Parathyroid adenoma (tissue), 2 donors: ENCODE measurements around the gene DXO.

Experiments used
- H2AFZ ChIP-seq: fragments of 300-600 bp; sonication (generic); one replicate; pipeline ENCODE4 v1.7.0; 2017; ENCODE audit warnings: antibody characterized with exemption, mild to moderate bottlenecking
- H3K27ac ChIP-seq: fragments of 300-600 bp; sonication (generic); one replicate; pipeline ENCODE4 v1.7.0; 2017
- H3K27me3 ChIP-seq: fragments of 300-600 bp; sonication (generic); one replicate; pipeline ENCODE4 v1.7.0; 2017; ENCODE audit warnings: low read length; ENCODE audit not compliant: control insufficient read depth, insufficient read depth
- H3K36me3 ChIP-seq: fragments of 300-600 bp; sonication (generic); one replicate; pipeline ENCODE4 v1.7.0; 2017; ENCODE audit warnings: low read length; ENCODE audit not compliant: control insufficient read depth, insufficient read depth
- H3K4me1 ChIP-seq: fragments of 300-600 bp; sonication (generic); one replicate; pipeline ENCODE4 v1.7.0; 2017; ENCODE audit warnings: control low read depth
- H3K4me2 ChIP-seq: fragments of 300-600 bp; sonication (generic); one replicate; pipeline ENCODE4 v1.7.0; 2017; ENCODE audit warnings: low read length
- H3K4me3 ChIP-seq: fragments of 300-600 bp; sonication (generic); one replicate; pipeline ENCODE4 v1.7.0; 2017; ENCODE audit warnings: low read depth, low read length
- H3K79me2 ChIP-seq: fragments of 300-600 bp; sonication (generic); one replicate; pipeline ENCODE4 v1.7.0; 2017; ENCODE audit warnings: control low read depth
- H3K9ac ChIP-seq: fragments of 300-600 bp; sonication (generic); one replicate; pipeline ENCODE4 v1.7.0; 2017; ENCODE audit warnings: mild to moderate bottlenecking
- H3K9me3 ChIP-seq: fragments of 300-600 bp; sonication (generic); one replicate; pipeline ENCODE4 v1.7.0; 2017; ENCODE audit warnings: low read length; ENCODE audit not compliant: control insufficient read depth
- TF ChIP-seq, protein P1 (sequence below): fragments of 300-600 bp; sonication (generic); IDR thresholded peaks from one replicate; pipeline ENCODE4 v1.7.0; 2017; ENCODE audit warnings: antibody characterized with exemption, mild to moderate bottlenecking
- donor health status: primary hyperparathyroidism.

DXO gene

DNA sequence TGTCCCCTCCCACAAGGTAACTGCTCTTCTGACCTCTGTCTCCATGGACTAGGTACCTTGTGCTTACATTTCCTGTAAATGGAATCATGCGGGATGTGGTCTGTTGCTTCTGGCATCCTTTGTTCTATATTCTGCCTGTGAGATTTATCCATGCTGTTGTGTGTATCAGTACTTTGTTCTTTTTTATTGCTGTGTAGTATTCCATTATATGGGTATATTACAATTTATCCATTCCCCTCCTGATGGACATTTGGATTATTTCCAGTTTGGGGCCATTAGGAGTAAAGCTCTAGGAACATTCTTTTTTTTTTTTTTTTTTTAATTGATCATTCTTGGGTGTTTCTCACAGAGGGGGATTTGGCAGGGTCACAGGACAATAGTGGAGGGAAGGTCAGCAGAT is 41.0 kb downstream of the DXO start:
- Histone ChIP-seq H3K4me2 (no peak overlapping the region), H3K79me2 (no peaks in the 10 kb centered on the region), H3K36me3 (no peaks in the 10 kb centered on the region), H3K27me3 (no peaks in the 10 kb centered on the region), H3K4me3 (no peak overlapping the region), H3K27ac (no peak overlapping the region), H2AFZ (no peak overlapping the region), H3K9me3 (no peaks in the 10 kb centered on the region), H3K4me1 (no peaks in the 10 kb centered on the region), H3K9ac (no peak overlapping the region)
- TF ChIP-seq, protein P1, sequence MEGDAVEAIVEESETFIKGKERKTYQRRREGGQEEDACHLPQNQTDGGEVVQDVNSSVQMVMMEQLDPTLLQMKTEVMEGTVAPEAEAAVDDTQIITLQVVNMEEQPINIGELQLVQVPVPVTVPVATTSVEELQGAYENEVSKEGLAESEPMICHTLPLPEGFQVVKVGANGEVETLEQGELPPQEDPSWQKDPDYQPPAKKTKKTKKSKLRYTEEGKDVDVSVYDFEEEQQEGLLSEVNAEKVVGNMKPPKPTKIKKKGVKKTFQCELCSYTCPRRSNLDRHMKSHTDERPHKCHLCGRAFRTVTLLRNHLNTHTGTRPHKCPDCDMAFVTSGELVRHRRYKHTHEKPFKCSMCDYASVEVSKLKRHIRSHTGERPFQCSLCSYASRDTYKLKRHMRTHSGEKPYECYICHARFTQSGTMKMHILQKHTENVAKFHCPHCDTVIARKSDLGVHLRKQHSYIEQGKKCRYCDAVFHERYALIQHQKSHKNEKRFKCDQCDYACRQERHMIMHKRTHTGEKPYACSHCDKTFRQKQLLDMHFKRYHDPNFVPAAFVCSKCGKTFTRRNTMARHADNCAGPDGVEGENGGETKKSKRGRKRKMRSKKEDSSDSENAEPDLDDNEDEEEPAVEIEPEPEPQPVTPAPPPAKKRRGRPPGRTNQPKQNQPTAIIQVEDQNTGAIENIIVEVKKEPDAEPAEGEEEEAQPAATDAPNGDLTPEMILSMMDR: no peak

DNA sequence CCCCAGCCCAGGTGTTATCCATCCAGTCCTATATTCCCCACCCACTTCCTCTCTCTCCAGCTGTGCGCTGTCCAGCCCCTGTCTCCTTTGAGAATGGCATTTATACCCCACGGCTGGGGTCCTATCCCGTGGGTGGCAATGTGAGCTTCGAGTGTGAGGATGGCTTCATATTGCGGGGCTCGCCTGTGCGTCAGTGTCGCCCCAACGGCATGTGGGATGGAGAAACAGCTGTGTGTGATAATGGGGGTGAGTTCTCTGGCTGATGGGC is 43.3 kb downstream of the DXO start:
- Histone ChIP-seq H3K27ac (no peak overlapping the region), H3K4me1 (no peaks in the 10 kb centered on the region), H3K79me2 (no peaks in the 10 kb centered on the region), H3K4me3 (no peak overlapping the region), H3K36me3 (no peaks in the 10 kb centered on the region), H3K9ac (no peak overlapping the region), H2AFZ (no peak overlapping the region), H3K4me2 (no peak overlapping the region), H3K9me3 (no peaks in the 10 kb centered on the region), H3K27me3 (no peaks in the 10 kb centered on the region)
- TF ChIP-seq, protein P1: no peak

DNA sequence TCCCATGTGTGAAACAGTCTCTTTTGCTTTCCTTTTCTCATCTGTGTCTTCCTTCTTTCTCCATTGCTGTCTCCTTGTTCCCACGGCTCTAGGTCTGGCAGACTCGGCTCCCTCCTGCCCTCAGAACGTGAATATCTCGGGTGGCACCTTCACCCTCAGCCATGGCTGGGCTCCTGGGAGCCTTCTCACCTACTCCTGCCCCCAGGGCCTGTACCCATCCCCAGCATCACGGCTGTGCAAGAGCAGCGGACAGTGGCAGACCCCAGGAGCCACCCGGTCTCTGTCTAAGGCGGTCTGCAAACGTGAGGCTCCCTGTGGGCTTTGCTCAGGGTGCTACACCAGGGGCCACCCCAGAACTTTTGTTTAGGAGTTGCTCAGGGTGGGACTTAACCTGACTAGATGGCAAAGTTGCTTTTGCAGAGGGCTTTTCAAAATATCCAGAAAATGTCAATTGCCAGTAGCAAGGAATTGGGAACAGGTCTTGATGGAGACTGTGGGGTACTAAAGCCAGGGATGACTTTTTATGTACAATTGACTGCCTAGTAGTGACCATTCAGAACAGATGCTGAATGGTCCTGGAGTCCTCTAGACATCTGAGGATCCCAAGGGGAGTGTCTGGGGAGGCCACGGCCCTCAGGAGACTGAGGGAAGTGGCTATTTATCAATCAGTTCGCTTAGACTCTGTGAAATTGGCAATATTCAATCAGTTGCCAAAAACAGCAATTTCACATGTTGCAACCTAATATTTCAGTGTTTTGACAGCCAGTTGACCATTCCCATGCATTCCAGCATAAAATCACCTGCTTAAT is 43.9 kb downstream of the DXO start:
- Histone ChIP-seq H3K9ac (no peak overlapping the region), H3K4me3 (no peak overlapping the region), H3K27me3 (no peaks in the 10 kb centered on the region), H2AFZ (peak overlapping the region; percentile 50), H3K79me2 (no peaks in the 10 kb centered on the region), H3K27ac (no peak overlapping the region), H3K4me1 (no peaks in the 10 kb centered on the region), H3K4me2 (no peak overlapping the region), H3K9me3 (no peaks in the 10 kb centered on the region), H3K36me3 (no peaks in the 10 kb centered on the region)
- TF ChIP-seq, protein P1: no peak

DNA sequence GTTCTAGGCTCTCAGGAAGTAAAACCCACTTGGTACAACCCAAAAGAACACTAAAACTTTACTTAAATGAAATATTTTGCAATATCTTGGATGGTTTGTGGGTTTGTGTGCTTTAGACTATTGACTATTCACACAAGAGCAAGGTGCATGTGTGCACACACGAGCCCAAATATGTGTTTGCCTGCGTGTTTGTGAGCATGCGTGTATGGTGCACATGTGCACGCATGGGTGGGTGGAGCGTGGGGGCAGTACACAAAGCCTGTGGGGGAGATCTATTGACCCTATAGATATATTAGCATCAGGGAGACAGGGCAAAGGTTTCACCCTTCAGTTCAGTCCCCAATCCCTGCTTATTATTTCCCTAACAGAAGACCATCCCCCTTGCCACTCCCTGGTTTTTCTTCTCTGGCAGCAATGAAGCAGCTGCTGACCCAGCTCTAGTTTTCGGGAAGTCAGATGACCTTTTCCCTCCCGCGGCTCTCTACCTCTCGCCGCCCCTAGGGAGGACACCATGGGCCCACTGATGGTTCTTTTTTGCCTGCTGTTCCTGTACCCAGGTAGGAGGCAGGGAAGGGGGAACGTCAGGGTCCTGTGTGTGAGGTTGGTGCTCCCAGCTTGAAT is 44.6 kb downstream of the DXO start, which contains the start of gene C2:
TSS of gene C2 (plus strand) at position 476 of the 621 bp plus-strand sequence. CDS start at position 512, 36 bp downstream.
- peak within 1 kb of the TSS; percentile 50 for H2AFZ ChIP-seq
- TF ChIP-seq, protein P1: no peak
- no peaks in the 10 kb centered on the region for H3K27me3 ChIP-seq
- no peaks in the 10 kb centered on the region for H3K36me3 ChIP-seq
- no peak within 1 kb of the TSS for H3K4me2 ChIP-seq
- H3K79me2 ChIP-seq: no peaks in the 10 kb centered on the region
- H3K4me3 ChIP-seq: no peak within 1 kb of the TSS
- no peaks in the 10 kb centered on the region for H3K9me3 ChIP-seq
- H3K9ac ChIP-seq: no peak within 1 kb of the TSS
- H3K27ac ChIP-seq: no peak within 1 kb of the TSS
- H3K4me1 ChIP-seq: no peaks in the 10 kb centered on the region

DNA sequence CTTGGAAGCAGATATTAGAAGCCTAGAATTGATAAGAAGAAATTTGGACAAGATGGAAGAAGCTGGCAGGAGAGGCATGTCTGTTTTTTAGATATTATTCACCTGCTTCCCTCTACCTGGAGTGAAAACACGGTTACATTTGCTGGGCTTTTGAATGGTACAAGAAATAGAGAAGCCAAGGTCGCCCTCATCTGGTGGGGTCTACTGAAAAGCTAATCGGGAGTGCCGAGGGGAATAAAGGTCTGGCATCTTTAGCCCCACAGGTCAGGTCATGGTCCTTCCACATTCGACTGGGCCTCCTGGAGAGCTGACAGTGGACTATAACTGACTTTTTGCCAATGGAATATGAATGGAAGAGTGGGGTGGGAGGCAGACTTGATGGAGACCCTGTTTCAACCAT is 49.0 kb downstream of the DXO start:
- H3K27ac ChIP-seq: no peak overlapping the region
- H3K4me2 ChIP-seq: no peak overlapping the region
- H2AFZ ChIP-seq: peak overlapping the region; percentile 59
- H3K79me2 ChIP-seq: no peaks in the 10 kb centered on the region
- H3K4me1 ChIP-seq: no peaks in the 10 kb centered on the region
- H3K9me3 ChIP-seq: no peaks in the 10 kb centered on the region
- H3K4me3 ChIP-seq: no peak overlapping the region
- H3K9ac ChIP-seq: no peak overlapping the region
- TF ChIP-seq, protein P1: peak; percentile 19
- no peaks in the 10 kb centered on the region for H3K27me3 ChIP-seq
- H3K36me3 ChIP-seq: no peaks in the 10 kb centered on the region
